NOMO-1 treated with DMSO at 0.1 percent for 48 hours (cell line): ENCODE measurements around the gene CTPS1.

Experiments
- DNase-seq: peaks from one replicate; lab custom pipeline; 2025; ENCODE audit not compliant: unreplicated experiment; lab: John Stamatoyannopoulos, UW

Gene CTPS1

DNA sequence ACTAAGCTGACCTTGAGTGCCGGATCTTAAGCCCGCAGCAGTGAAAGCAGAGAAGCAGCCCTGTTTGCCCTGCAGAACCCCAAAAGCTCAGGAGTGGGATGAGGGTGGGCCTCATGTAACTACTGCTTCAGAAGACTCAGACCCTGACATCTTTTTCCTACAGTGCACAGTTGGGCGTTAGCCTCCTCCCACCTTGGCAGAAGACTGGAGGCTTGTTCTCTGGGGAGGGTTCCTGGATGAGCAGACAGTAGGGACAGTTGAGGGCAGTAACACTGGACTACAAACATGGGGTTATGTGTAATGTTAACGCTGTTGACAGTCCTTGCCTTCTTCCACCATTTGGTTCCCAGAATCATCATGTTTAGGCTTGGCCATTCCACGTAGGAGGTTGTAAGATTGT, 9.6 kb downstream of the CTPS1 start:
- DNase-seq: no peak

- DNase-seq: no peak
Observed at GRCh38 chr1:40997096-40997495, 17.6 kb downstream of the CTPS1 start.

DNA sequence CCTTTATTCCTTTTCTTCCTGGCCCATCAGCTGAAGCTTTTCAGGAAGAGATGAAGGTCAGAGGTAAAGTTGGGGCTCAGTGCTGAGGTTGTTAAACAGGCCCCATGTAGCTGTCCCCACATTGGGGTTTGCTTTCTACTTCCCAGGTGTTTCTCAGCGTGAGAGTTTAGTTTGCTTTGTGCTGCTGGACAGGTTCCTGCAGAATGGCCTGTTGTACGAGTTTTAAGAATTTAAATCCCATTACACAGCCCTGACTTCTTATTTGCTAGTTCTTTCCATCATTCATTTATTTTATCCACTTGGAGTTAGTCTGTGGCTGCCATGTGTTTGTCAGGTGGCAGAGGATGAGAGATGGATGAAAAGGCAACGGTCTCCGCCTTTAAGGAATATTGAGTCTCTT, 19.2 kb downstream of the CTPS1 start:
- DNase-seq: no peak

DNA sequence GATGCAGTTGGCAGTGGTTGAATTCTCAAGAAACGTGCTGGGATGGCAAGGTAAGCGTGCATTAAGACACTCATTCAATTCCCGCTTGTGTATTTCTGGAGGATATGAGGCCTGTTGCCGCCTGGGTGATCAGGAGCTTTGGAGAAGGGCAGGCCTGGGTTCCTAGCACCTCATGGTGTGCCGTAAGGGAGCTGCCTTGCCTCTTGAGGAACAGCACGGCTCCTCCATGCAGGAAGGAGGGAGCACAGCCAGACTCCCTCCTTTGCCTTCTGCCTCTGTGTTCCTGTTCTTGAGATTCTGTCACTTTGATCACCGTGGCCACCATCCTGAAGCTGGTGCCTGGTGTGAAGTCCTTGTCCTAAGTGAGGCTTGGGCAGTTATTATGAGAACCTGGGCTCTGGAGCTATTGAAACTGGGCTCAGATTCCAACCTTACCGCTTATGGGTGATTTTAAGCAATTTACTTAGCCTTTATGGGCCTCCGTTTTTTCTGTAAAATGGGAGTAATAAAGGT, 23.7 kb downstream of the CTPS1 start:
- DNase-seq: no peak

GRCh38 chr1:41003640-41004220, 24.2 kb downstream of the CTPS1 start:
- peak; percentile 69 for DNase-seq

DNA sequence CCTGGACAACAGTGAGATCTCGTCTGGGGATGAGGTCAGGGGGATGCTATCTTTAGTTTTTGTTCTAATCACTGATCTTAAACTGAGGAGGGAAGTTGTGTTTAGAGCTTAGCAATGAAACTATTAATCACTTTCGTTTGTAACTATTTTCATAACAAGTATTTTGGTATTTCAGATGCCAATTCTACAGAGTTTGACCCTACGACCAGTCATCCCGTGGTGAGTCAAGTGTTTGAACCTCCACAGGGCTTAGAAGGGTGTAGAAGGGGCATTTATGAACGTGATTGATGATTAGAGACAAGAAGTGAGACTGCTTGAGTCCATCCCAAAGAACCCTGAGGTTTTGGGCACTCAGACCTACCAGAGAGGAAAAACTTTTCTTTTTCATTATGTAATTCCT, 26.4 kb downstream of the CTPS1 start:
- no peak for DNase-seq

- DNase-seq: no peak
Observed at GRCh38 chr1:41006942-41007865, 27.7 kb downstream of the CTPS1 start.

DNA sequence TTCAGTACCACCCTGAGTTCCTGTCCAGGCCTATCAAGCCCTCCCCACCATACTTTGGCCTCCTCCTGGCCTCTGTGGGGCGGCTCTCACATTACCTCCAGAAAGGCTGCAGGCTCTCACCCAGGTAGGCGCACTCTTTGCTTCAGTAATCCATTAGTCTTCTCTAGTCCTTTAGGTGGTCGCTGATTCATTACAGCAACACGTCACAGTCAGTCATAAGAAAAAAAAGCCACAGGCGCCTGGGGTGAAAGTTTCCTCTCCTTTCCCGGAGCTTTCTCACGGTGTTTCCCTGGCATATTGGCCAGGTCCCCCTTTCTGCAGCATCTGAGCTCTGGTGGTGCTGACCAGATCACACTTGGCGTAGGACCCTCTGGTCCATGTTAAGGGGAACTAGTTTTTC, 30.0 kb downstream of the CTPS1 start:
- no peak for DNase-seq

- no peak for DNase-seq
Observed at GRCh38 chr1:41010345-41010744, 30.8 kb downstream of the CTPS1 start.

DNA sequence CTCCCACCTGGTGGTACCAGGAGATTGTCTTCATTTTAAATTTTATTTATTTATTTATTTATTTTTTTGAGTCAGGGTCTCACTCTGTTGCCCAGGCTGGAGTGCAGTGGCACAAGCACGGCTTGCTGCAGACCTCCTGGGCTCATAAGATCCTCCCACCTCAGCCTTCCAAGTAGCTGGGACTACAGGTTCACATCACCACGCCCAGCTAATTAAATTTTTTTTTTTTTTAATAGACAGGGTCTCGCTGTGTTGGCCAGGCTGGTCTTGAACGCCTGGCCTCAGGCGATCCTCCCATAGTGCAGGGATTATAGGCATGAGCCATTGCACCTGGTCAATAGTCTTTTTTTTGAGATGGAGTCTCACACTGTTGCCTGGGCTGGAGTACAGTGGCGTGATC, 33.5 kb downstream of the CTPS1 start:
- no peak for DNase-seq

DNA sequence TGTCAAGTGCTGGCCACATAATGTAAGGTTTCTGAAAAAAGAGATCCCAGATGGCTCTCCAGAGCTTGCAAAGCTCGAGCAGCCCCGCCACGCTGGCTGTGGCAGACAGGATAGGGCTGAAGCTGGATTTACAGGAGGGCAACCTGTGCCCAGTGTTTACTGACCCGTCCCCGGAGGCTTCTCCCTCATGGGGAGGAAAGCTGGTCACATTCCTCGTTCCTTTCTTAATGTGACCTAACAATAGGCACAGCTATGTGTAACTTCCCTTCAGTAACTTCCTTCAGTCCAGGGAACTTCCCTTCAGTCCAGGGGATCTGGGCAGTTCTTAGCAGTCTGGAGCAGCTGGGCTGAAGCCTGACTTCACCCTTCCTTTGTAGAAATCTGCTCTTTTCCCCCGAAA, 34.3 kb downstream of the CTPS1 start:
- no peak for DNase-seq

DNA sequence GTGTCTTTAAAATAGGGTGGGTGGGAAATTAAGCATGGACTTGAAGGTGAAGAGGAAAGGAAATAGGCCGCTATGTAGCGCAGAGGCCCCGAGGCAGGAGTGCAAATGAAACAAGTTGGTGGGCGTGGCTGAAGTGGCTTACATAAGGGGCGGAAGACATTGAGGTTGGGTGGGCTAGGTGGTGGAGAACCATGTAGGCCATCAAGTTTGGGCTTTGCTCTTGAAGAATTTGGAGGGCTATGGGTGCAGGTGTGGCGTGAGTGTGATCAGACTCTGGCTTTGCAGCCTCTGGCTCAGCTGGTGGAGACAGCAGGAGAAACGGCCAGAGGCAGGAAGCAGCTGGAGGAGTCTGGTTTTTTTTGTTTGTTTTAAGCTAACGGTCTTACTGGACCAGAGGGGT, 35.4 kb downstream of the CTPS1 start:
- DNase-seq: no peak

GRCh38 chr1:41015281-41015896, 35.9 kb downstream of the CTPS1 start:
- DNase-seq: no peak

- no peak for DNase-seq
Observed at GRCh38 chr1:41015897-41016470, 36.5 kb downstream of the CTPS1 start.

DNA sequence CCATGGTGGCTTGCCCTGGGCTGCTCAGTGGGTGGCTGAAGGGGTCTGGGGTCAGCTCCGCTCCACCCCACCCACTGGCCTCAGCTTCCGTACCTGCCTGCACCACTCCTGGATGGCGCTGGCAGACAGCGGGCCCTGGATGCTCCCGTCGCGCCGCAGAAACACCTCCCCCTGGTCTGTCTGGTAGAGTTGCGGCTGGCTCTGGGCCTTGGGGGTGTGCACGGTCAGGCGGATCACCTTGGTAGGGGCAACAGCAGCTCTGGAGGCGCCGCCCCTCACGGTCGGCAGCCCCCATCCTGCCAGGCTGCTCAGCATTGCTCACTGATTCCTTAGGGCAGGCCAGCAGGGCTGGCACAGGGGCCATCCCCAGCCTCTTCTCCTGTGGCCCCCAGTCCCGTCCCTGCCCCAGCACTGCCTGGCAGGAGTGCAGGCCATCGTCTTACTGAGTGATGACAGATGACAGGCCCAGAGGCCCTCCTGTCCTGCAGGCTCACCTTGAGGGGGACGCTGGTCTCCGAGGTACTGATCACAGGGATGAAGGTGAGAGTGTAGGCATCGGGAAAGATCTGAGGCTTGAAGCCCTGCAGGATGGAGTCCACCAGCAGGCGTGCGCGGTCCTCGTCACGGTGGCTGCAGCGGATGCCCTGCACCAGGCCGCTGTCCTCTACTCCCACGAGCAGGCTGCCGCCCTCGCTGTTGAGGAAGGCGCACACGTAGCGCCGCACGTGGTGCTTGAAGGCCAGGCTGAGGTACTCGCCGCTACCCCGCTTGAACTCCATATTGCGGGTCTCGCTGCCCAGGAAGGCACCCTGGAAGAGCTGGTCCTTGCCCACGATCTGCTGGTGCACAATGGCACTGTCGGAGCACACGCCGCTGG, 37.9 kb downstream of the CTPS1 start:
- DNase-seq: no peak

DNA sequence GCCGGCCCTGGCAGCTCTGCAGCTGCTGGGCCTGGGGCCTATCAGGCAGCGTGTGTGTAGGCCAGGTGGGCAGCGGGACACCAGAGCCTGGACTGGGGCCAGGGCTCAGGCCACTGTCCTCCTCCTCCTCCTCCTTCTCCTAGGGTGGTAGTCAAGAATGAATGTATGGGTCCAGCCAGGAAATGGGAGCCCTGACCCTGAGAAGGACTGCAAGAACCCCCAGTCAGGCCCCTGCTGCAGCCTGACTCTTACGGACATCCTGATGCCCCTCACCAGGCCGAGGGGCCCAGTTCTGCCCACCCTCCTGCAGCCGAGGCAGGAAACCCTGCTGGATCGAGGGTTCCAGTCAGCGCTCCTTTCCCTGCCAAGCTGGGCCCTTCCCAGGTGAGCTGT, 38.5 kb downstream of the CTPS1 start:
- no peak for DNase-seq

- DNase-seq: no peak
Observed at GRCh38 chr1:41019353-41019745, 39.9 kb downstream of the CTPS1 start.

DNA sequence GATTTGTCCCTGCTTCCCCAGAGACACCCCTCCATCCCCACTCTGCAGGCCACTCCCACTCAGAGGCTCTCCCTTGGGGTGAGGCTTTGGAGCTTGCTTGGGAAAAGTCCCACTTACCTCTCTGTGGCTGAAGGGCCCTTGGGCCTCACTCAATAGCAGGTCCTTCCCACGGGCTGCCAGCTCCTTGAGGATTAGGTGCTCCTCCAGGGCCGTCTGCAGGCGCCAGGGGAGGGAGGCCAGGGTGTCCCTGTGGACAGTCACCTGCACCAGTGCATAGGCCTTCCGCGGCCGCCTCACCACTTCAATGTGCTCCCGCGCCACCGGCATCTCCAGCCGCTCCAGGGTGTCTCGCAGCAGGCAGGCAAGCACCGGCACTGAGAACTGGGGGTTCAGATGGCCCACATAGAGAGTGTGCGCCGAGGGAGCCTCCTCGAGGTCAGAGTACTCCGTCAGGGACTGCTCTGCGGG, 40.6 kb downstream of the CTPS1 start:
- no peak for DNase-seq

GRCh38 chr1:41020654-41021053, 41.2 kb downstream of the CTPS1 start:
- no peak for DNase-seq

DNA sequence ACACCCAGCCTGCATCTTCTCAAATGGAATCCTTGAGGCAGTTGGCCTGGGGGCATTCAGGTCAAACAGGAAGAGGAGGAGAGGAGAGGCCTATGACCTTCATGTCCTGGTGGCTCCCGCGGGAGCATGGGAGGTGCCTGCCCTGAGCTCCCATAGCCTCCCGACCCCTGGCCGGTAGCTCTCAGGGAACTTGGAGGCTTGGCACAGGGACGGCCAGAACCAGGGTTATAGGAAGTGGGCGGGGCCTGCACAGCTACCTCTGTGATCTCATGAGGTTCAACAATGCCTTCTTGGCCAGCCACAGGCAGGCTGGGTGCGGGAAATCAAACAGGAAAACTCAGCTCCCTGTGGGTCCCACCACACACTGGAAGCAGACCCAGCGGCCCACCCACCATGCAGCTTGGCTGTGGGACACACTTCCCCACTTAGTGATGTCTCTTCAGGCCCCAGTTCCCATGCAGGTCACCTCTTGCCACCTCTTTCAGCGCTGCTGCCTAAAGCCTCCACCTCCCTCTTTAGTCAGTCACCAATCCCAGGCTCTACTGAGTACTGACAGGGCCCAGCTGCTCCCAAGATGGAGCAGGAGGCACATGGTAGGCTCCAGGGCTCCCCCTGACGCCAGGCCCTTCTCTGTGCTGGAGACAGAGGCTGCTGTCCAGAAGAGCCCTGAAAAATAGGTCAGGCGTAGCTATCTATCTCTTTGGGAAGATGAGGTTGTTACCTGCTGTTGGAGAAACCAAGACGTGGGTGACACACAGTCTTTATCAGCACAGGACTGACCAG, 42.2 kb downstream of the CTPS1 start, which contains the start of gene SLFNL1:
SLFNL1 (minus strand) TSS at position 200 of the 783 bp plus-strand sequence. CDS start 1,065 bp downstream, outside the sequence.
- no peak for DNase-seq
